PC-3 (cell line): Measurements from ENCODE around the gene TOMM40L.

ENCODE experiments used
- CTCF ChIP-seq: fragments of 300-600 bp; sonication (generic); conservative IDR thresholded peaks from 2 replicates; pipeline ENCODE4 v1.5.1; 2017; ENCODE audit warnings: antibody characterized with exemption, low read depth, mild to moderate bottlenecking, low read length
- EZH2 ChIP-seq: fragments of 300-600 bp; sonication (generic); IDR thresholded peaks from one replicate; pipeline ENCODE4 v1.6.1; 2017; ENCODE audit warnings: antibody characterized with exemption, mild to moderate bottlenecking, low read length; ENCODE audit not compliant: unreplicated experiment
- EZH2phosphoT487 ChIP-seq: fragments of 300-600 bp; sonication (generic); IDR thresholded peaks from 2 replicates; pipeline ENCODE4 v1.6.1; 2018; ENCODE audit warnings: mild to moderate bottlenecking, antibody characterized with exemption, low read length, borderline replicate concordance

- TF ChIP-seq CTCF (no peak), EZH2phosphoT487 (no peak), EZH2 (no peak)
Measured at GRCh38 chr1:161199506-161200139, 26.2 kb upstream of the TOMM40L start.
